Measurements from ENCODE around the gene RBFOX2.

Gene RBFOX2

GRCh38 chr22:35991168-35991567, 37.5 kb downstream of the RBFOX2 start:
- Histone ChIP-seq H3K36me3 (peaks cover 20% of the 10 kb centered on the region), H3K9me3 (no peaks in the 10 kb centered on the region), H3K27me3 (no peaks in the 10 kb centered on the region), H3K4me3 (ENCODE audit: low read depth, low read length) (no peak overlapping the region), H3K4me1 (peaks cover 34% of the 10 kb centered on the region)
- TF ChIP-seq CTCF (IDR thresholded peaks at IDR 0.05; ENCODE audit: low read depth, low read length): no peak
- DNase-seq: no peak

- no peaks in the 10 kb centered on the region for H3K27me3 ChIP-seq
- no peak for DNase-seq
- peaks cover 24% of the 10 kb centered on the region for H3K4me1 ChIP-seq
- H3K36me3 ChIP-seq: peaks cover 7% of the 10 kb centered on the region; the same call in 1 of the 2 replicates
- no peak overlapping the region for H3K4me3 ChIP-seq (ENCODE audit: low read depth, low read length)
- no peaks in the 10 kb centered on the region for H3K9me3 ChIP-seq
- TF ChIP-seq CTCF (IDR thresholded peaks at IDR 0.05; ENCODE audit: low read depth, low read length): no peak
Observed at GRCh38 chr22:35988030-35988429, 40.6 kb downstream of the RBFOX2 start.

- H3K4me1 ChIP-seq: peaks cover 24% of the 10 kb centered on the region
- peak; percentile 54 for DNase-seq
- no peaks in the 10 kb centered on the region for H3K9me3 ChIP-seq
- H3K36me3 ChIP-seq: peaks cover 3% of the 10 kb centered on the region; the same call in 1 of the 2 replicates
- TF ChIP-seq CTCF (IDR thresholded peaks at IDR 0.05; ENCODE audit: low read depth, low read length): no peak
- no peak overlapping the region for H3K4me3 ChIP-seq (ENCODE audit: low read depth, low read length)
- no peaks in the 10 kb centered on the region for H3K27me3 ChIP-seq
Observed at GRCh38 chr22:35987487-35987886, 41.1 kb downstream of the RBFOX2 start.

GRCh38 chr22:35986088-35986487, 42.5 kb downstream of the RBFOX2 start:
- Histone ChIP-seq H3K4me3 (ENCODE audit: low read depth, low read length) (no peak overlapping the region), H3K27me3 (no peaks in the 10 kb centered on the region), H3K4me1 (peaks cover 24% of the 10 kb centered on the region), H3K36me3 (peaks cover 3% of the 10 kb centered on the region; the same call in 1 of the 2 replicates), H3K9me3 (no peaks in the 10 kb centered on the region)
- no peak for TF ChIP-seq CTCF (IDR thresholded peaks at IDR 0.05; ENCODE audit: low read depth, low read length)
- DNase-seq: no peak

GRCh38 chr22:35985371-35985770, 43.3 kb downstream of the RBFOX2 start:
- Histone ChIP-seq H3K9me3 (no peaks in the 10 kb centered on the region), H3K4me1 (peaks cover 24% of the 10 kb centered on the region), H3K4me3 (ENCODE audit: low read depth, low read length) (no peak overlapping the region), H3K27me3 (no peaks in the 10 kb centered on the region), H3K36me3 (peaks cover 3% of the 10 kb centered on the region; the same call in 1 of the 2 replicates)
- no peak for DNase-seq
- no peak for TF ChIP-seq CTCF (IDR thresholded peaks at IDR 0.05; ENCODE audit: low read depth, low read length)

- Histone ChIP-seq H3K36me3 (peaks cover 2% of the 10 kb centered on the region), H3K4me3 (ENCODE audit: low read depth, low read length) (no peak overlapping the region), H3K27me3 (no peaks in the 10 kb centered on the region), H3K9me3 (no peaks in the 10 kb centered on the region), H3K4me1 (peaks cover 24% of the 10 kb centered on the region)
- TF ChIP-seq CTCF (IDR thresholded peaks at IDR 0.05; ENCODE audit: low read depth, low read length): no peak
- DNase-seq: no peak
Observed at GRCh38 chr22:35984183-35985175, 44.1 kb downstream of the RBFOX2 start.

All from BE2C (cell line).